HG03575 (cell line): ENCODE measurements around the gene RAB6B.

Source experiments
- ATAC-seq: cut with Tn5 transposase; IDR thresholded peaks from one replicate; pipeline ENCODE4 v1.9.1; 2021; ENCODE audit not compliant: unreplicated experiment, insufficient number of reproducible peaks, low FRiP score; ENCODE audit errors: extremely low read depth

Gene RAB6B

DNA sequence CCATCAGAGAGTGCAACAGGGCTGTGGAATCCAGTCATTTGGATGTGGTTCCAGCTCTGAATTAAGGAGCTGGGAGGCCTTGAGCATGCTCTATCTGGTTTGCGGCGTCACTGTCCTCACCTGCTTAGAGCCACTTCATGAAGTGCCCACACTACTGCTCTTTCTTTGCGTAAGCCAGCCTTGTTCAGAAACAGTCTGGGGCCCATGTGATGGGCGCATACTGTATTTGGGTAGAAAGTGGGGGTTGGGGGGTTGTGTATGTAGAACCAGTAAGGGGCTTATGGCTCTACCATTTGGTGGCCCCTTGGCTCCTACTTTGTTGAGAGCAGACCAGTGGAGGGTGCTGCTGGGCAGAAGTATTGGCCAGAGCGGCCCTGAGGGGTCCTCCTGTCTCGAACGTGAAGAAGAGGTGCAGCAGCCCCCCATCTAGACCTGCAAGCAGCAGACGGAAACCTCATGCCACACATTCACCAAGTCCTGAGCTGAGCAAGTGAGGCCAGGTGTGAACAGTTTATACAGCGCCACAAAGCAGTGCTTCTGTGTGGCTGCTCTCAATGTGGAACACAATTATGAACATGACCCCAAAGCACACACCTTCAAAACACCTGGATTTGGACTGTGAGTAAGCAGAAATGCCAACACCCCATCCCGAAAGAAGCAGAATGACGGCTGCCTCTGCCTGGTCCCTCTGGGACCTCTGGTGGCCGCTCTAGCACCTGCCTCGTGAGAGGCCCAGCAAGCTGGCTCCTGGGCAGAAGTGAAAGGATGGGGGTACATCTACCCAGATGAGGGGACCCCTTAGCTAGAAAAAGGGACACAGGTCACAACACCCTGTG lies 63.5 kb downstream of the RAB6B start:
- no peak for ATAC-seq

DNA sequence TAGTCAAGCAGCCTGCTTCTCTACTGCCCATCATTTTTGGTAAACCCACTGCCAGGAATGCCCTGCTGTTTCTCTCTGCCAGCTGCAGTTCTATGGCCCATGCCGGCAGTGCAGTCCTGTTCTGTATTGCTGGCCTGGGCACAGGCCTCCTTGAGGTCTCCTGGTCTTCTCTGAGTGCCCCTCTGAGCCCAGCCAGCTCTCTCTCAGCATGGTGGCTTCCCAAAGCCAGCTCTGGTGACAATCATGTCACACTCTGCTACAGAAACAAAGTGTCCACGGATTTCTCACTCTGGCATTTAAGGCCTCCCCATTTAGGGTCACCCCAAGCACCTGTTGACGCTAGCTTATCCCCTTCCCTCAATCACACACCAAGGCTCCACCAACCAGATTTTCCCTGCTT lies 65.6 kb downstream of the RAB6B start:
- no peak for ATAC-seq

GRCh38 chr3:133829310-133829707 lies 66.4 kb downstream of the RAB6B start:
- ATAC-seq, result no peak

DNA sequence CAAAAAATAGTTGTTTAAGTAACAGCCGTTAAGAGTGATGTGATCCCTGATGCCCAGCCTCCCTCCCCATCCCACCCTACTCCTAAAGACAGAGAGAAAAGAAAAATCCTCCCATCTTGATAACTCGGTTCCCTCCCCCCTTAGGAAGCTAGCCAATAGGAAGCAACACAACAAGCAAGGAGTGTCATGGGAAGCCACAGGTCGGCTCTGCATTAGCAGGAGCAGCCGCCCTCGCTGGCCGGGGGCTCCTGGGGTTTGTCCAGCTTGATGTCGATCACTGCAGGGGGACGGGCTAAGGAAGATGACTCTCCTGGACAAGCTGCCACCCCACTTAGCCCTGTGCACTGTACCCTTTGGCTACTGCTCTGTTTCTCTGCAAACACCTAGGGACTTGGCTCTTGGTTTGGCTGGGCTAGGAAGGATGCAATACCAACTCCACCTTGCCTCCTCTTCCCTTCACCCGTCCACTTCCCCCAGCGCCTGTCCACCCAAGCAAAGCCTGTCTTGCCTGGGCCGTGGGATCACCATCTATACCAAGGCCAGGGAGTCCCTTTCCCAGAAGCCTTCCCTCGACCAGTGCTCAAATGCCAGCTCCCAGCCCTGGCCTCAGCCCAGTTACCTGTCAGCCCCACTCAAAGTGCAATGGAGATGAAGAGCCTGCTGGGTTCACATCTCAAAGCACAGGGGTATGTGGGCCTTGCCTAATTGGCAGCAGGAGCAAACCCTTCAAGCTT lies 66.9 kb downstream of the RAB6B start:
- no peak for ATAC-seq

DNA sequence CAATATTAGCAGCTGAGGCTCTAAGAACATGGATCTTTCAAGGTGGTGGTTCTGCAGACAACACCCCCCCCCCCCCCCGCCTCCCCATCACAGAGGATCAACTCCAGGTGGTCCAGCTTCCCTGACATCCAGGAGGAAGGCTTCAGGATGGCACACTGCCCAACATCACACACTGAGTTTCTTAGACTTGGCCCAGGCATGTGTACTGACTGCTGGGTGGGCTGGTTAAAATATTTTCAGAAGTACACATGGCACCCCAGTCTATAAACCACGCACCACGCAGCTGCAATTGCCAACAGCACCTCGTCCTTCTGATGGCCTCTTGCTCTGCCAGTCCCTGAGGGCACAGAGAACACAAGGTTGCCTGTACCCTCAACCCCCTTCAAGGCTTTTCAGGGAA lies 68.0 kb downstream of the RAB6B start:
- ATAC-seq, result no peak

- ATAC-seq, result no peak
Measured at GRCh38 chr3:133827136-133827535, 68.5 kb downstream of the RAB6B start.

GRCh38 chr3:133825969-133826727 lies 69.5 kb downstream of the RAB6B start:
- ATAC-seq, result no peak

DNA sequence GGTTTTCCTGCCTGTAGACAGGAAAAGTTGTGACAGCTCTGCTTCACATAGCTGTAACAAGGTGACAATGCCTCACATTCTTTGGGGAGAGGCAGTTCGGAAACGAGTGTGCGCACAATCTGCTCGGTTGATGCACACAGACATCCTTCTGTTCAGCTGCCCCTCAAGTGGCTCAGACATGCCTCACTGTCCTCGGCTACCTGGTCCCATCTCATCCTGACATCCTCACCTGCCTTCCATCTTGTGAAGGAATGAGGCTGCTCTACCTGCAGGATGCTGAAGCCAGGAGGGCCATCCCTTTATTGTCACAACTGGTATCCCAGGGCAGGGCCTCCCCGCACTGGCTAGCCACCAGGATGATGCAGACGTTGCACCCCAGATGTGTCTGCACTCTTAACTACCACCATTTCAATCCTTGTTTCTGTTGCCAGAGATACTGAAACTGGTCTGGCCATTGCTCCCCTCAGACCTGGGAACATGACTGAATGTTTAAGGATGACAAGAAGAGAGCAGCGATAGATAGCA lies 70.7 kb downstream of the RAB6B start:
- ATAC-seq, result no peak

DNA sequence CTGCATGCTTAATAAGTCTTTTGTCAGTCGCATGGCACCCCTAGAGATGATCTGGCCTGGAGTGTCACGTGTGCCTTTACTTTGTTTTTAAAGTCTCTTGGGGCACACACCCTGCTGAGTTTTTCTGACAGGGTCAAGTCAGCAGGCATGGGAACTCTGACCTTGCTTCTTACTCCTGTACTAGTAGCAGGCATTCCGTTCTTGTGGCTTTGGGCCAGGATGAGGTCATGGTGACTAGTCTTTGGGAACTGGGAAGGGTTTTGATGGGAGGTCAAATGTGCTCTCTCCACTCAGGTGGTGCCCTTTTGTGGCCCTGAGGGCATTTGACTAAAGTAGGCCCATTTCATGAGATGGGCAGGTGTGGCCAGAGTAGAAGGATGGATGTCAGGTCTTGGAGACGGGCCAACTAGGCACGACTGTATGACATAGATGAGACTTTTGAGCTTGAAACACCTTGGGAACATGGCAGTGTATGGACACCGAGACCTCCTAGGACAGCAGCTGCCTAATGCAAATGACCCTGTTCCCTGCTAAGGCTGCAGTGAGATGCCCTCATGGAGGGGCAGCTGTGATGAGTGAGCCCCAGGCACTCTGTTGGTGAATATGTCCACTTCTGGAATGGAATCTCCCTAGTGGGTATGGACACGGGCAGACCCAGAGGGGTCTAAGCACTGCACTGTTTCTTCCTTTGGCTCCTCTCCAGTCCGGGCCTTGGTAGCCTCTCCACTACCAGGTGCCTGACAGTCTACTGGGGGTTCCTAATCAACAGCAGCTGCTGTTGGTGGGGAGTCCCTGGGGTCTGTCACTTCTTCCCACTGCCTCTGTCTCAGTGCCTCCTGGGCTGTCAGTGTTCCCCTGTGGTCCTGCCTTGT lies 73.7 kb downstream of the RAB6B start:
- no peak for ATAC-seq

DNA sequence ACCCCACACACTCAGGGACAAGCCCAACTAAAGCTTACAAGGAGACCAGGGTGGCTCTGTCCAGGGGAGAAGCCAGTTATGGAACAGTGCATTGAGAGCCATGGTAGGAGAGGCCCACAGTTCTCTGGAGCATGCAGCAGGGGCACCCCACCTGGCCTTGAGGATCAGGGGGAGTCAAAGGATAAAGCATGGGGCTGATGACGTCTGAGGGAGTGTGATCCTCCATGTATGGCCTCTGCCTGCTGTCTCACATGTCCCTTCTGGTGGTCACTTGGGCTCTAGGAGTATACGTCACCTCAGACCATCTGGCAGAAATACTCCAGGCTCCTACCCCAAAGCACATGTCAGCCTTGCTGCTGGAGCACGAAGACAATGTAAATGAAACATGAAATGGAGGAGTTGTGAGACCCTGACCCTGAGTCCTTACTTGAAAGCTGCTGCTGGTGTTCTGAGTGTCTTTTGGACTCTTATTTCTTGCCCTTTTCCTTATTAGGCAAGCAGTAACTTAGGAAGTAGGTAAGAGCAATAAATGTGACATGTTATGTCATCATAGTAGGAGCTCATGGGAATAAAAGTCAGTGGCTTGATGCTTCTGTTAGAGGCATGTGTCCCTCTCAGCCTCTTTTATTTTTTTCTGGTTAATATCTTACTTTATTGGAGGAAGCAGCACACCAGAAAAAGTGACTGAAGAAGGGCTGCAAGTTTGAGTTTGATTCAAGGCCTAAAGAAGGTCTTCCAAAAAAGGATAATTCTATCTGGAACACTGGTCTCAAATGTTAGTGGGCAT lies 74.6 kb downstream of the RAB6B start:
- no peak for ATAC-seq

- ATAC-seq, result no peak
Measured at GRCh38 chr3:133820129-133820528, 75.6 kb downstream of the RAB6B start.

DNA sequence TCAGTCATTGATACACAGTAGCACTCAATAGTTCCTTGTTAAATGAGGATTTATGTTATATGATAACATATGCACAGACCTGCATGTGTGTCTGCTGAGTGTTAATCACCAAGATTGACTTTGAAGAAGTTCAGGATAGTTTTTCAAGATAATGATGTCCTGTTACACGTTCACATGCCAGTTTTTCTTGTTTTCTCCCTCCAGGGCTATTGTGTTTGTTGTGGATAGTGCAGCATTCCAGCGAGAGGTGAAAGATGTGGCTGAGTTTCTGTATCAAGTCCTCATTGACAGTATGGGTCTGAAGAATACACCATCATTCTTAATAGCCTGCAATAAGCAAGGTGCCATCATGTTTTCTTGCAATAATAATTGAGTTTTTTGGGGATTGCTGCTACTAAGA lies 80.3 kb downstream of the RAB6B start:
- ATAC-seq, result no peak

GRCh38 chr3:133812872-133813271 lies 82.8 kb downstream of the RAB6B start:
- no peak for ATAC-seq

GRCh38 chr3:133805702-133806475 lies 89.8 kb downstream of the RAB6B start, which contains the start of gene SRPRB:
SRPRB (plus strand) TSS chr3:133805815; CDS start chr3:133805849, 34 bp downstream.
- peak; percentile 87 for ATAC-seq

DNA sequence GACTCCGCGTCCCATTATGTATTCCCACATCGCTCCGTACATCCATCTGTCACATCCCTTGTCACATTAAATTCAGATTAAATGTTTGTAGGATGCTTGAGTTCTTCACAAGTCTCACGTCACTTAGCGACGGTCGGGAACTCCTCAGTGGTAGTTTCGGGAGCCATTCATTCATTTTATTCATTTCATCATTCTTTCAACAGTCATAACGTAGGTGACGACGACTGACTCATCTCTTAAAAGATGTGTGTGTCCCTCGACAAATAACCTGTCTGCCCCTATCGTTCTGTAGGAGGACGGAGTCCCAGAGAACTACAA lies 90.3 kb downstream of the RAB6B start:
- ATAC-seq, result no peak

DNA sequence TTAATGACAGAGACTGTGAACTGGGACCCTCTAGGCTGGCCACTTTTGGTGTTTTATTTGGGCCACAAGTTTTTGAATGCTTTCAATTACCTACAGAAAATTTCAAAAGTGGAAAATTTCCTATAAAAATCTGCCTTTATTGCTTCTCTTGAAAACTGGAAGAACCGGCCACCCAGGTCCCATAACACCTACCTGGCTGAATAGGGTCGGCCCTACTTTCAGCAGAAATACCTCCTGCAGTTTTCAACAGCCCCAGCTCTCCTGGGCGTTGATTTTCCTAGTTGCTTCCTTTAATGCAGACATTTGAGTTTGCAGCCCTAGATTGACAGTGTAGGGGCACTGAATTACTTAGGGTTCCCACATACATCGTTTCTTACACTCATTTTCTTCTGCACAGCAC lies 90.8 kb downstream of the RAB6B start:
- ATAC-seq, result no peak

DNA sequence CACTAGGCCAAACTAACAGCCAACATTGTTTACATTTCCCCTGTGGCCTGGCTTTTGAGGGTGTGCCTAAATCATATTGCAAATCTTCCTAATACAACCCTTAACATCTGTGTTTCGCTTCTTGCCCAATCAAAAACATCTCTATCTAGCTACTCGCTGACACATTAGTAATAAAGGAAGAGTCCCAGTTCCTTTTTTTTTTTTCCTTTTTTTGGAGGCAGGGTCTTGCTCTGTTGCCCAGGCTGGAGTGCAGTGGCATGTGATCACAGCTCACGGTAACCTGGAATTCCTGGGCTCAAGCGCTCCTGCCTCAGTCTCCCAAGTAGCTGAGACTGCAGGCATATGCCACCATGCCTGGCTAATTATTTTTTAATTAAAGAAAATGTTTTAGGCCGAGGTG lies 92.2 kb downstream of the RAB6B start:
- no peak for ATAC-seq
